GM21723 (cell line): ENCODE results near the gene CNPY2.
"Not testable (repeated sequence)": the region's sequence is repeated elsewhere in the genome, so short reads cannot be mapped to it uniquely, and the experiment has no call there.

Experiments
- ATAC-seq: cut with Tn5 transposase; IDR thresholded peaks from one replicate; pipeline ENCODE4 v1.9.1; 2021; ENCODE audit warnings: mild to moderate bottlenecking, moderate library complexity; ENCODE audit not compliant: unreplicated experiment

Gene CNPY2

DNA sequence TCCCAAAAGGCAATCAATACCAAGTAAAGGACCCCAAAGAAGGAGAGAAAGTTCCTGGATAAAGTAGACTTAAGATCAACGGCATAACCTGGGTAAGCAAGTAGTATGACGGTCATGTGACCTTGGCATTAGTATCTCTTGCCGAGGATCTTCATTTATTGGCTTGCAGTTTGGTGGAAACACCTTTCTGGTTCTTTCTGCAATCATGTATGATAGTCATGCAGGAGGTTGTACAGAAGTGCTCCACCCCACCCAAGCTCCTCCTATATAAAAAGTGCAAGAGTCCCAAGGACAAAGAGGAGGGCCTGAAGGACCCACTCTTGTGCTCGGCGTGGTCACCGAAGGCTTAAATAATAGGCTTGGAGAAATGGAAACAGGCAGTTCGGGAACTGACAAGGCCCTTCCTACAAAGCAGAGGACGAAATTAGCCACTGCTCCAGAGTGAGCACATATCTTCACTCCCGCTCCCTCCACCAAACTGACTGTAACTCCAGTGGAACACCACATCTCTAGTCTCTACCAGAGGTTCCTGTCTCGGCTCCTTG is 16.4 kb downstream of the CNPY2 start:
- no peak for ATAC-seq

- ATAC-seq = no peak
Observed at GRCh38 chr12:56298828-56299227, 17.0 kb downstream of the CNPY2 start.

GRCh38 chr12:56297400-56297799 is 18.4 kb downstream of the CNPY2 start:
- ATAC-seq = no peak

- ATAC-seq = no peak
Observed at GRCh38 chr12:56296295-56296694, 19.5 kb downstream of the CNPY2 start.

- no peak for ATAC-seq
Observed at GRCh38 chr12:56293795-56294194, 22.0 kb downstream of the CNPY2 start.

GRCh38 chr12:56288705-56289387 is 26.9 kb downstream of the CNPY2 start:
- ATAC-seq = no peak

- ATAC-seq = no peak
Observed at GRCh38 chr12:56286044-56286830, 29.6 kb downstream of the CNPY2 start.

GRCh38 chr12:56284263-56284662 is 31.5 kb downstream of the CNPY2 start:
- not testable (repeated sequence) for ATAC-seq

- no peak for ATAC-seq
Observed at GRCh38 chr12:56282579-56282978, 33.2 kb downstream of the CNPY2 start.

DNA sequence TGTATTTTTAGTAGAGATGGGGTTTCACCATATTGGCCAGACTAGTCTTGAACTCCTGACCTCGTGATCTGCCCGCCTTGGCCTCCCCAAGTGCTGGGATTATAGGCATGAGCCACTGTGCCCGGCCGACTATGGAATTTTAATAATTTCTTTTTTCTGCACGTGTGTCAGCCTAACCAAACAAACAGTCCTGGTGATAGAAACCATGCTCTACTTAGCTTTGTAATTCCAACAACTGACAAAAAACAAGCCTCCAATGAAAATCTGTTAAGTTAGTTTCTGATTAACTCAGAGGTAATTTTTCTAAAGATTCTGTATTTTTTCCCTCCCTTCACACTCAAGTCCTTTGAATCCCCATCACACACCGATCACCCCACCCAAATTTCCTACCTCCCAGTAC is 33.8 kb downstream of the CNPY2 start:
- no peak for ATAC-seq

DNA sequence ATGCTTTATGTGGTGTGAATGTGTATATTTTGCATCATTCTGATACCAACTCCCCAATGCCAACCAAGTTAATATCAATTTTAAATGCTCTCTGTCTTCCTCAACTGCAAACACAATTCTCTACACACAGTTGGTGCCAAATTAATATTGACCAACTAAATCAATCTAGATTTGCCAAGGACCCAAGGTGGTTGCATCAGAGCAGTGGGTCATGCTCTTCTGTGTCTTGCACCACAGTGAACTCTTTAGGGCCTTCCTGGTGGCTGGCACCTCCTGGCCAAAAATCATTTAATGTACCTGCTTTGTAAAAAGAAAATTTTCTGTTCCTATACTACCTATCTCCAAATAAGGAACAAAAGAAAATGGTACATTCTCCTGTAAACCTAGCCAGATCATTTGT is 34.9 kb downstream of the CNPY2 start:
- no peak for ATAC-seq

GRCh38 chr12:56278905-56279304 is 36.9 kb downstream of the CNPY2 start:
- no peak for ATAC-seq

DNA sequence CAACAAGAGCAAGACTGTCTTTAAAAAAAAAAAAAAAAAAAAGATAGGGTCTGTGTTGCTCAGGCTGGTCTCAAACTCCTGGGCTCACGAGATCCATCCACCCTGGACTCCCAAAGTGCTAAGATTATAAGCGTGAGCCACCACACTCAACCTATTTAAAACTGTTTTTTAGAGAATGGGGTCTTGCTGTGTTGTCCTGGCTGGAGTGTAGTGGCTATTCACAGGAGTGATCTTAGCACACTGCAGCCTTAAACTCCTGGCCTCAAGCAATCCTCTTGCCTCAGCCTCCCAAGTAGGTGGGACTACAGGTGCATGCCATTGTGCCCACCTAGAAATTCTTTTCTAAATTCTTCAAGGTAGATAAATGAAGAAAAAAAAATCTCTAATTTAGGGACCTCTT is 41.5 kb downstream of the CNPY2 start:
- no peak for ATAC-seq

DNA sequence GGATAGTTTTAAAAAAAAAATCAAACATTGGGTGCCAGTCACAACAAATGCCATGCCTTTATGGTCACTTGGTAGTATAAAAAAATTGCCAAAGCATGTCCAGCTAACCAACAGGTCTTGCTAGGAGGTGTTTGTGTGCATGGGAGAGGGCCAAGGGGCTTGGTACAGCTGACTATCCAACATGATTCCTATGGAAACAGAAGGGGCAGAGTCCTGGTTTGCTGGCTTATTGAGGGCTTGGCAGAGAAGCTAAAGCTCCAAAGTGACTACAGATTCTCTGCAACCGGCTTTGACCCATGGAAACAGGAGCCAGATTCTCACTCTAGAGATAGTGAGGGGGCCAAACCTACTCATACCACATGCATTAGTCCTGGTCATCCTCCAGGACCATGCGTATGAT is 43.3 kb downstream of the CNPY2 start:
- not testable (repeated sequence) for ATAC-seq

GRCh38 chr12:56271031-56271430 is 44.8 kb downstream of the CNPY2 start:
- ATAC-seq = no peak

GRCh38 chr12:56267443-56268071 is 48.2 kb downstream of the CNPY2 start:
- ATAC-seq = peak; percentile 23

DNA sequence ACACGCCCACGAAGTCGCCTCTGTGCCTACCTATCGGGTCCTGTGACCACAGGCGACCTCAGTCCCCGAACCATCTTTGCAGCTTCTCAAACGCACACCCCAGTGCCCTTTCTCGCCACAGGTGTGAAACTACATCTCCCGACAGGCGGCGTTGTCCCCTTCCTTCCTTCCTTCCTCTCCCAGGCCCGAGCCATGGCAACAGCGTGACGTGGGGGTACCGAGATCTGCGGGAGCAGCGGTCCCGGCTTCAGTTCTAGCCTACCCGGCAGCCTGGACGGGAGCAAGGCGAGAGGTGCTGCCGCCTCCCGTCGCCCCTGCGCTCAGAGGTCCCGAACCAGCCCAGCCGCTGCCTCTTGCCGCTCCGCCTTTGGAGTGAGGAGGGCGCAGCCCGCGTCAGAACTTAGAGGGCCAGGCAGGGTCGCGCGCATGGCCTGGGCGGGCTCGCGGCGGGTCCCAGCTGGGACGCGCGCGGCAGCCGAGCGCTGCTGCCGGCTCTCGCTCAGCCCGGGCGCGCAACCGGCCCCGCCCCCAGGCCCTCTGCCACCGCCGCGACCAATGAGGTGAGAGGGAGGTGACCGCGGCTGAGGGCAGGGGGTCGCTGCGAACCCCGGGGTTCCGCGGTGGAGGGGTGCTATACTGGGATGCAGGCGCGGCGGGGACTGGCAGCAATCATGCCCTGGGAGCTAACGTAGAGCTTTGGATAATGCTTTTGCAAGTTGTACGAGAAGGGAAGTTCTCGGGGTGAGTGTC is 48.9 kb downstream of the CNPY2 start, which contains the start of gene COQ10A:
Gene COQ10A, plus strand, starts transcription at position 250 of the 750 bp plus-strand sequence. Its CDS starts 177 bp downstream, at position 427.
- ATAC-seq = peak; percentile 88

DNA sequence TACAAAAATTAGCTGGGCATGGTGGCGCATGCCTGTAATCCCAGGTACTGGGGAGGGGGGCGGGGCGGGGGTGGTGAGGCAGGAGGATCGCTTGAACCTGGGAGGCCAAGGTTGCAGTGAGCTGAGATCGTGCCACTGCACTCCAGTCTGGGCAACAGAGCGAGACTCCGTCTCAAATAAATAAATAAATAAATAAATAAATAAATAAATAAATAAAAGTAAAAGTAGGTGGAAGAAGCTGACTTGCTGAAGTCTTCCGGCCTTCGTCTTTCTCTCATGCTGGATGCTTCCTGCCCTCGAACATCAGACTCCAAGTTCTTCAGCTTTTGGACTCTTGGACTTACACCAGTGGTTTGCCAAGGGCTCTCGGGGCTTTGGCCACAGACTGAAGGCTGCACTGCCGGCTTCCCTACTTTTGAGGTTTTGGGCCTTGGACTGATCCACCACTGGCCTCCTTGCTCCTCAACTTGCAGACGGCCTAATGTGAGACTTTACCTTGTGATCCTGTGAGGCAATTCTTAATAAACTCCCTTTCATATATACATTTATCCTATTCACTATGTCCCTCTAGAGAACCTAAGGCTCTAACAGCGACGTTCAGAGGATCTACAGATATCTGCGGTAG is 49.6 kb downstream of the CNPY2 start:
- not testable (repeated sequence) for ATAC-seq

- ATAC-seq = not testable (repeated sequence)
Observed at GRCh38 chr12:56262955-56263354, 52.8 kb downstream of the CNPY2 start.

DNA sequence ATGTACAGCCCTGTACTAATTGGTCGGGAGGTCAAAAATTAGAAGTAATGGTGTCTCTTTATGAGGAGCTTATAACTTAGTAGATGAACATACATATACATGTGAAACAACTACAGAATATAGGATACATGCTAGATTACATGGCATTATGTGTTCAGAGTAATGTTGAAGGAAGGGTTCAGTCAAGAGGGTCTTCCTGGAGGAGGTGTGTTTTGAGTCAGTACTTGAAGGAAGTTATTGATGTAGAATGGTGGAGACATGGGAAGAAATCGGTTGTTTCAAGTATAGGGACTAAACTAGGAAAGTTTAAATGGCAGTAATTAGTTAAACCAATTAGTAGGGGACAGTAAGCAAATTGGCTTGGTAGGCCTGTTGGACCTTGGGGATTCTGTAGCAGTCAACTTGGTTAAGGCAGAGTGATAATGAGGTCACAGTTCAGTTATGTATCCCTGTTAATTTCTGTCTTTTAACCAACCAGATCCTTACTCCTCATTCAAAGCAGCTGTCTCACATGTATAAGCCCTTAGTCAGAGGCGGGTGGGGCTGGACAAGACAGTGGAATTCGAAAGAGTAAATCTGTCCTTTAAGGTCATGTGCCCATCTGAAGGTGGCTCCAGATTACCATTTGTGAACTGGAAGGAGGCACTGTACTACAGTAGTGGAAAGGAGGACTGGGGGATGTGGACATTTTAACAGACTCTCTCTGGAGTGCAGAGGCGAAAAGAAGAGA is 54.1 kb downstream of the CNPY2 start:
- ATAC-seq = no peak
